ENCODE data around the gene RAD51. TPM values are rescaled to one million over a fixed set of nuclear protein-coding genes. Genes with fewer than 3 reads are reported as not detected.

Gene RAD51
- total RNA-seq, 1 donor from 2014 or later = 48.1 TPM

- Mint-ChIP-seq H3K4me3 (no peak overlapping the region), H3K27me3 (ENCODE audit: insufficient read depth, low read depth) (no peaks in the 10 kb centered on the region), H3K9me3 (no peaks in the 10 kb centered on the region), H3K4me1 (no peaks in the 10 kb centered on the region), H3K27ac (no peak overlapping the region), H3K36me3 (peaks cover 12% of the 10 kb centered on the region)
- Histone ChIP-seq H2AFZ (replicated peaks) (no peak overlapping the region), H3K4me3 (no peak overlapping the region), H3K27ac (no peak overlapping the region), H3K79me2 (ENCODE audit: low read depth) (no peaks in the 10 kb centered on the region), H4K20me1 (ENCODE audit: low read depth) (no peaks in the 10 kb centered on the region), H3K4me2 (no peak overlapping the region), H3K9ac (no peak overlapping the region), H3K4me1 (no peaks in the 10 kb centered on the region), H3K36me3 (peaks cover 11% of the 10 kb centered on the region), H3F3A (ENCODE audit: low read depth) (peaks cover under 1% of the 10 kb centered on the region), H3K9me3 (ENCODE audit: low read depth) (no peaks in the 10 kb centered on the region), H3K27me3 (no peaks in the 10 kb centered on the region)
- TF ChIP-seq EZH2 (IDR thresholded peaks at IDR 0.05) (no peak), CTCF (IDR thresholded peaks at IDR 0.05) (no peak), EZH2phosphoT487 (IDR thresholded peaks at IDR 0.05) (no peak)
- DNase-seq (ENCODE audit: low spot score) = no peak
Measured at GRCh38 chr15:40716165-40716564, 21.2 kb downstream of the RAD51 start.

- Histone ChIP-seq H3K4me1 (no peaks in the 10 kb centered on the region), H3K9me3 (ENCODE audit: low read depth) (no peaks in the 10 kb centered on the region), H3K9ac (no peak overlapping the region), H4K20me1 (ENCODE audit: low read depth) (no peaks in the 10 kb centered on the region), H3K79me2 (ENCODE audit: low read depth) (no peaks in the 10 kb centered on the region), H3K27ac (no peak overlapping the region), H3K4me2 (no peak overlapping the region), H3K4me3 (no peak overlapping the region), H3K36me3 (peaks cover 5% of the 10 kb centered on the region), H3K27me3 (no peaks in the 10 kb centered on the region), H3F3A (ENCODE audit: low read depth) (peaks cover 12% of the 10 kb centered on the region), H2AFZ (replicated peaks) (no peak overlapping the region)
- Mint-ChIP-seq H3K36me3 (peaks cover 3% of the 10 kb centered on the region), H3K27me3 (ENCODE audit: insufficient read depth, low read depth) (no peaks in the 10 kb centered on the region), H3K9me3 (no peaks in the 10 kb centered on the region), H3K4me3 (no peak overlapping the region), H3K27ac (no peak overlapping the region), H3K4me1 (no peaks in the 10 kb centered on the region)
- TF ChIP-seq CTCF (IDR thresholded peaks at IDR 0.05) (no peak), EZH2 (IDR thresholded peaks at IDR 0.05) (no peak), EZH2phosphoT487 (IDR thresholded peaks at IDR 0.05) (no peak)
- no peak for DNase-seq (ENCODE audit: low spot score)
Measured at GRCh38 chr15:40721701-40722100, 26.7 kb downstream of the RAD51 start.

- Histone ChIP-seq H3K4me1 (no peaks in the 10 kb centered on the region), H2AFZ (replicated peaks) (no peak overlapping the region), H3K4me2 (no peak overlapping the region), H4K20me1 (ENCODE audit: low read depth) (no peaks in the 10 kb centered on the region), H3K27me3 (no peaks in the 10 kb centered on the region), H3K27ac (no peak overlapping the region), H3K79me2 (ENCODE audit: low read depth) (no peaks in the 10 kb centered on the region), H3K9me3 (ENCODE audit: low read depth) (no peaks in the 10 kb centered on the region), H3K4me3 (no peak overlapping the region), H3K9ac (no peak overlapping the region), H3K36me3 (peaks cover 3% of the 10 kb centered on the region), H3F3A (ENCODE audit: low read depth) (peaks cover 12% of the 10 kb centered on the region)
- Mint-ChIP-seq H3K4me1 (no peaks in the 10 kb centered on the region), H3K27ac (no peak overlapping the region), H3K9me3 (no peaks in the 10 kb centered on the region), H3K36me3 (peaks cover 3% of the 10 kb centered on the region), H3K27me3 (ENCODE audit: insufficient read depth, low read depth) (no peaks in the 10 kb centered on the region), H3K4me3 (no peak overlapping the region)
- DNase-seq (ENCODE audit: low spot score) = no peak
- TF ChIP-seq CTCF (IDR thresholded peaks at IDR 0.05) (no peak), EZH2phosphoT487 (IDR thresholded peaks at IDR 0.05) (no peak), EZH2 (IDR thresholded peaks at IDR 0.05) (no peak)
Measured at GRCh38 chr15:40722354-40722753, 27.4 kb downstream of the RAD51 start.

Data from neural progenitor cell (in vitro differentiated cells).